HFF-Myc (cell line): ENCODE results near the gene SEMA4A.
"Not testable (repeated sequence)": the region's sequence is repeated elsewhere in the genome, so short reads cannot be mapped to it uniquely, and the experiment has no call there.

Experiments
- DNase-seq: peaks from one replicate; pipeline ENCODE4 v3.0.0-alpha.2; 2011; ENCODE audit warnings: low read depth; ENCODE audit errors: extremely low read depth
- H3K4me3 ChIP-seq: replicated peaks from 2 replicates; pipeline ENCODE4 v1.5.1; 2011; ENCODE audit warnings: low read depth, mild to moderate bottlenecking, control low read depth, low read length
- CTCF ChIP-seq: IDR thresholded peaks from 2 replicates; pipeline ENCODE4 v1.5.1; 2012; ENCODE audit warnings: mild to moderate bottlenecking, low read depth, low read length, control low read depth; ENCODE audit errors: missing control alignments

Gene SEMA4A

GRCh38 chr1:156211243-156211642 lies 57.9 kb downstream of the SEMA4A start:
- H3K4me3 ChIP-seq: no peak overlapping the region
- TF ChIP-seq CTCF: no peak
- no peak for DNase-seq

- no peak for TF ChIP-seq CTCF
- DNase-seq: no peak
Observed at GRCh38 chr1:156212130-156212529, 58.7 kb downstream of the SEMA4A start.

GRCh38 chr1:156212833-156213643 lies 59.7 kb downstream of the SEMA4A start, which contains the start of gene PMF1:
Gene PMF1 (plus strand): TSS chr1:156213007. CDS start chr1:156213016, 9 bp downstream.
- peak within 1 kb of the TSS; percentile 60 for H3K4me3 ChIP-seq
- peak; percentile 87 for DNase-seq
- TF ChIP-seq CTCF: no peak

More at GRCh38 chr1:156212130-156212529, 58.7 kb downstream of the SEMA4A start:
- peak overlapping the region; percentile 60 for H3K4me3 ChIP-seq

- no peak for TF ChIP-seq CTCF
- no peak for DNase-seq
- peak overlapping the region; percentile 60 for H3K4me3 ChIP-seq
Observed at GRCh38 chr1:156213644-156213966, 60.2 kb downstream of the SEMA4A start.

- DNase-seq: no peak
- H3K4me3 ChIP-seq: peak overlapping the region; percentile 60
- TF ChIP-seq CTCF: no peak
Observed at GRCh38 chr1:156214024-156214748, 60.8 kb downstream of the SEMA4A start.

GRCh38 chr1:156216361-156217086 lies 63.1 kb downstream of the SEMA4A start:
- not testable (repeated sequence) for DNase-seq, H3K4me3 ChIP-seq

- TF ChIP-seq CTCF: no peak
- H3K4me3 ChIP-seq: no peak overlapping the region
- no peak for DNase-seq
Observed at GRCh38 chr1:156217871-156218270, 64.5 kb downstream of the SEMA4A start.
